ENCODE results near the gene NCAPH2. TPM values are rescaled to one million over a fixed set of nuclear protein-coding genes. Genes with fewer than 3 reads are reported as not detected.
A peak's percentile ranks its signal among the peaks of the same experiment; 100 is the strongest.

NCAPH2 gene
- total RNA-seq, 2 donors from 2014 or later = 27.4 to 71.5 TPM

GRCh38 chr22:50505776-50506610 lies 2.0 kb upstream of the NCAPH2 start:
- TF ChIP-seq, protein P1, sequence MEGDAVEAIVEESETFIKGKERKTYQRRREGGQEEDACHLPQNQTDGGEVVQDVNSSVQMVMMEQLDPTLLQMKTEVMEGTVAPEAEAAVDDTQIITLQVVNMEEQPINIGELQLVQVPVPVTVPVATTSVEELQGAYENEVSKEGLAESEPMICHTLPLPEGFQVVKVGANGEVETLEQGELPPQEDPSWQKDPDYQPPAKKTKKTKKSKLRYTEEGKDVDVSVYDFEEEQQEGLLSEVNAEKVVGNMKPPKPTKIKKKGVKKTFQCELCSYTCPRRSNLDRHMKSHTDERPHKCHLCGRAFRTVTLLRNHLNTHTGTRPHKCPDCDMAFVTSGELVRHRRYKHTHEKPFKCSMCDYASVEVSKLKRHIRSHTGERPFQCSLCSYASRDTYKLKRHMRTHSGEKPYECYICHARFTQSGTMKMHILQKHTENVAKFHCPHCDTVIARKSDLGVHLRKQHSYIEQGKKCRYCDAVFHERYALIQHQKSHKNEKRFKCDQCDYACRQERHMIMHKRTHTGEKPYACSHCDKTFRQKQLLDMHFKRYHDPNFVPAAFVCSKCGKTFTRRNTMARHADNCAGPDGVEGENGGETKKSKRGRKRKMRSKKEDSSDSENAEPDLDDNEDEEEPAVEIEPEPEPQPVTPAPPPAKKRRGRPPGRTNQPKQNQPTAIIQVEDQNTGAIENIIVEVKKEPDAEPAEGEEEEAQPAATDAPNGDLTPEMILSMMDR (IDR thresholded peaks at IDR 0.05) = no peak
- H3K9ac ChIP-seq (ENCODE audit: low read depth in 2 of 2, low read length in 2 of 2) = peak overlapping the region in 1 of 2 donors; percentile 91

GRCh38 chr22:50506611-50507420 lies 1.2 kb upstream of the NCAPH2 start:
- Histone ChIP-seq H3K27me3 (no peaks in the 10 kb centered on the region), H3K4me3 (peak overlapping the region; percentile 70), H3K27ac (peak overlapping the region; percentile 45), H3K4me1 (peaks cover 16% of the 10 kb centered on the region), H3K36me3 (peaks cover 9% of the 10 kb centered on the region), H3K9me3 (no peaks in the 10 kb centered on the region), H3K9ac (ENCODE audit: low read depth in 2 of 2, low read length in 2 of 2) (peak overlapping the region; percentile 91 to 95)
- no peak for DNase-seq
- TF ChIP-seq, protein P1 (IDR thresholded peaks at IDR 0.05) = no peak
- intact Hi-C loops (cut with DNase I) = loop anchor here (10.0 kb wide), 1 partner anchor 252 kb away; the partner anchor contains the start of gene HDAC10

More at GRCh38 chr22:50505776-50506610, 2.0 kb upstream of the NCAPH2 start:
- Histone ChIP-seq H3K4me3 (peak overlapping the region; percentile 70), H3K36me3 (peaks cover 9% of the 10 kb centered on the region), H3K4me1 (peaks cover 16% of the 10 kb centered on the region), H3K9me3 (no peaks in the 10 kb centered on the region), H3K27me3 (no peaks in the 10 kb centered on the region), H3K27ac (no peak overlapping the region)
- intact Hi-C loops (cut with DNase I) = loop anchor here (10.0 kb wide), 1 partner anchor 251 kb away; the partner anchor contains the start of gene HDAC10
- DNase-seq = no peak

GRCh38 chr22:50507421-50507990 lies 518 bp upstream of the NCAPH2 start, which contains the start of gene LMF2:
TSS of gene LMF2 (minus strand) at chr22:50507702. CDS start at chr22:50507675, 27 bp downstream.
- Histone ChIP-seq H3K36me3 (peaks cover 9% of the 10 kb centered on the region), H3K27me3 (no peaks in the 10 kb centered on the region), H3K4me1 (peaks cover 16% of the 10 kb centered on the region), H3K9ac (ENCODE audit: low read depth in 2 of 2, low read length in 2 of 2) (peak within 1 kb of the TSS; percentile 91 to 95), H3K4me3 (peak within 1 kb of the TSS; percentile 74), H3K9me3 (no peaks in the 10 kb centered on the region), H3K27ac (peak within 1 kb of the TSS; percentile 72)
- peak; percentile 90 for DNase-seq
- TF ChIP-seq, protein P1 (IDR thresholded peaks at IDR 0.05) = no peak
- intact Hi-C loops (cut with DNase I) = loop anchor here (10.0 kb wide), 1 partner anchor 253 kb away; the partner anchor contains the start of gene HDAC10

- peak overlapping the region; percentile 74 for H3K4me3 ChIP-seq
- TF ChIP-seq, protein P1 (IDR thresholded peaks at IDR 0.05) = no peak
- H3K27me3 ChIP-seq = no peaks in the 10 kb centered on the region
- peak overlapping the region; percentile 72 for H3K27ac ChIP-seq
- no peaks in the 10 kb centered on the region for H3K9me3 ChIP-seq
- peaks cover 9% of the 10 kb centered on the region for H3K36me3 ChIP-seq
- peak overlapping the region; percentile 72 to 75 for H3K9ac ChIP-seq (ENCODE audit: low read depth in 2 of 2, low read length in 2 of 2)
- no peak for DNase-seq
- intact Hi-C loops (cut with DNase I) = loop anchor here (10.0 kb wide), 1 partner anchor 254 kb away; the partner anchor contains the start of gene HDAC10
- peaks cover 16% of the 10 kb centered on the region for H3K4me1 ChIP-seq
Measured at GRCh38 chr22:50508897-50509296, 873 bp downstream of the NCAPH2 start.

GRCh38 chr22:50513175-50513574 lies 5.2 kb downstream of the NCAPH2 start:
- Histone ChIP-seq H3K27ac (no peak overlapping the region), H3K27me3 (no peaks in the 10 kb centered on the region), H3K9me3 (no peaks in the 10 kb centered on the region), H3K36me3 (peaks cover 2% of the 10 kb centered on the region), H3K4me1 (peaks cover 5% of the 10 kb centered on the region), H3K4me3 (no peak overlapping the region), H3K9ac (ENCODE audit: low read depth in 2 of 2, low read length in 2 of 2) (no peak overlapping the region)
- no peak for DNase-seq
- intact Hi-C loops (cut with DNase I) = no loop called here
- TF ChIP-seq, protein P1 (IDR thresholded peaks at IDR 0.05) = no peak

All from colonic mucosa (tissue), 4 donors.